ENCODE measurements around the gene SLC1A2. TPM values are rescaled to one million over a fixed set of nuclear protein-coding genes. Genes with fewer than 3 reads are reported as not detected.

The SLC1A2 gene
- total RNA-seq, 2 donors from 2014 or later, result 0.54 to 0.78 TPM

DNA sequence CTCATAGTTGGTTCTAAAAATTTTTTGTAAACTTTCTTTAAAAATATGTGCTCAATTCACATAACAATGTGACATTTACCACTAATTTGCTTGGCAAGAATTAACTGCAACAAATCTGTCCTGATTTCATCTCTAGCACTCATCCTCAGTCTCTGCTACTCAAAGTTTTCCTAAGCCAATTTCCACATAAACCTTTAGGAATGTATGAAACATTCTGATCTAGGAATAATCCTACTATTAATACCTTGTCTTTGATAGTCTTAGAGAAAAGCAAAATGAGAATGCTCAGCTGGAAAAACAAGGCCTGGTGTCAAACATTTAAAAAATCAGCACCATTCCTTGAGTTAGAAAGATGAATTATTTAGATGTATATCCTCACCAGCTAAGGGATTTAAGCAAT lies 166.1 kb downstream of the SLC1A2 start:
- ATAC-seq (ENCODE audit: insufficient number of reproducible peaks, low FRiP score, low read depth) (no peak), DNase-seq (ENCODE audit: low spot score) (no peak)
- Histone ChIP-seq H3K27me3 (replicated peaks; ENCODE audit: insufficient read depth) (no peaks in the 10 kb centered on the region), H3K4me1 (ENCODE audit: control insufficient read depth in 1 of 2, low read depth in 2 of 2) (peaks cover 14 to 44% of the 10 kb centered on the region in 2 donors), H3K4me3 (no peak overlapping the region), H3K9me3 (no peaks in the 10 kb centered on the region), H3K36me3 (no peaks in the 10 kb centered on the region), H3K27ac (peak overlapping the region; percentile 38 to 45)
- TF ChIP-seq, protein P1, sequence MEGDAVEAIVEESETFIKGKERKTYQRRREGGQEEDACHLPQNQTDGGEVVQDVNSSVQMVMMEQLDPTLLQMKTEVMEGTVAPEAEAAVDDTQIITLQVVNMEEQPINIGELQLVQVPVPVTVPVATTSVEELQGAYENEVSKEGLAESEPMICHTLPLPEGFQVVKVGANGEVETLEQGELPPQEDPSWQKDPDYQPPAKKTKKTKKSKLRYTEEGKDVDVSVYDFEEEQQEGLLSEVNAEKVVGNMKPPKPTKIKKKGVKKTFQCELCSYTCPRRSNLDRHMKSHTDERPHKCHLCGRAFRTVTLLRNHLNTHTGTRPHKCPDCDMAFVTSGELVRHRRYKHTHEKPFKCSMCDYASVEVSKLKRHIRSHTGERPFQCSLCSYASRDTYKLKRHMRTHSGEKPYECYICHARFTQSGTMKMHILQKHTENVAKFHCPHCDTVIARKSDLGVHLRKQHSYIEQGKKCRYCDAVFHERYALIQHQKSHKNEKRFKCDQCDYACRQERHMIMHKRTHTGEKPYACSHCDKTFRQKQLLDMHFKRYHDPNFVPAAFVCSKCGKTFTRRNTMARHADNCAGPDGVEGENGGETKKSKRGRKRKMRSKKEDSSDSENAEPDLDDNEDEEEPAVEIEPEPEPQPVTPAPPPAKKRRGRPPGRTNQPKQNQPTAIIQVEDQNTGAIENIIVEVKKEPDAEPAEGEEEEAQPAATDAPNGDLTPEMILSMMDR (IDR thresholded peaks at IDR 0.05), result no peak

DNA sequence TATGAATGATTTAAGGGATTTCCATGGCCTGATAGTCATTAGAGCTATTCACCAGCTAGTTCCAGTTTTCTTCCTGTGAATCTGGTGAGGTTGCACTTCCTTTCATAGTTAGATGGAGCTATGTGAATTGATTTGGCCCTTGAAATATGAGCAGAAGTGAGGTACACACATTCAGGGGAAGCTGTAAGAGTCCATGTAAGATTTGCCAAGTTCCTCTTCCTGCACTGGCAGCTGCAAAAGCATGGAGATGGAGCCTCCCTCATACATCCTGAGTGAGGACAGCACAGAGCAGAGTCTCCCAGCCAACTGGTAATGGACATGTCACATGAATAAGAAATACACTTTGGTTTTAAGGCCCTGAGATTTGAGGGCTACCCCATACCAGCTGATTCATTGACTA lies 168.7 kb downstream of the SLC1A2 start:
- no peak overlapping the region for H3K27ac ChIP-seq
- DNase-seq (ENCODE audit: low spot score) (no peak), ATAC-seq (ENCODE audit: insufficient number of reproducible peaks, low FRiP score, low read depth) (no peak)
- TF ChIP-seq, protein P1 (IDR thresholded peaks at IDR 0.05), result no peak
- H3K4me1 ChIP-seq (ENCODE audit: control insufficient read depth in 1 of 2, low read depth in 2 of 2), result peaks cover 20 to 41% of the 10 kb centered on the region in 2 donors
- no peaks in the 10 kb centered on the region for H3K36me3 ChIP-seq
- H3K9me3 ChIP-seq, result no peaks in the 10 kb centered on the region
- no peak overlapping the region for H3K4me3 ChIP-seq
- no peaks in the 10 kb centered on the region for H3K27me3 ChIP-seq (replicated peaks; ENCODE audit: insufficient read depth)

- H3K36me3 ChIP-seq, result no peaks in the 10 kb centered on the region
- H3K9me3 ChIP-seq, result no peaks in the 10 kb centered on the region
- H3K4me3 ChIP-seq, result no peak overlapping the region
- H3K27me3 ChIP-seq (replicated peaks; ENCODE audit: insufficient read depth), result no peaks in the 10 kb centered on the region
- no peak overlapping the region for H3K27ac ChIP-seq
- ATAC-seq (ENCODE audit: insufficient number of reproducible peaks, low FRiP score, low read depth) (no peak), DNase-seq (ENCODE audit: low spot score) (no peak)
- TF ChIP-seq, protein P1 (IDR thresholded peaks at IDR 0.05), result no peak
- peaks cover 20 to 39% of the 10 kb centered on the region in 2 donors for H3K4me1 ChIP-seq (ENCODE audit: control insufficient read depth in 1 of 2, low read depth in 2 of 2)
These were observed 169.2 kb downstream of the SLC1A2 start for GRCh38 chr11:35250192-35250591.

DNA sequence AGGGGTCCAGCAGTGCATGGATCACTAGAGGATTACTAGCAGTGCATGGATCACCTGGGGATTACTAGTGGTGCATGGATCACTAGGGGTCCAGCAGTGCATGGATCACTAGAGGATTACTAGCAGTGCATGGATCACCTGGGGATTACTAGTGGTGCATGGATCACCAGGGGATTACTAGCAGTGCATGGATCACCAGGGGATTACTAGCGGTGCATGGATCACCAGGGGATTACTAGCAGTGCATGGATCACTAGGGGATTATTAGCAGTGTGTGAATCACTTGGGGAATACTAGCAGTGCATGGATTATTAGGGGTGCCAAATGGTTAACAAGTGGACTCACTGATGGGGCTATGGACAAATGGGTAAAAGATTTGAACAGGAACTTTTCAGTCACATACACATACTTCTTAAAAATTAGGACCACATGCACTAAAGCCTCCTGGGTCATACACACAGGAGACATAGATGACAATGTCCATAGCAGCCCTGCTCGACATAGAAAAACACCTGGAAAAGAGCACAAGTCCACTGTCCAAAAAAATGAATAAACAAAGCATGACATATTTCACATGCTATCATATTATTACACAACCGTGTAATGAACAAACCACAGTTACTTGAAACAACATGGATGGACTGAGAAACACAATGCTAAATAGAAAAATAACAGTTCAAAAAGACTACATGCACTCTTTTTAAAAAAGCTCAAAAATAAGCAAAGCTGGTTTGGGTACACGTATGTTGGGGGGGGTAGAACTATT lies 170.6 kb downstream of the SLC1A2 start:
- Histone ChIP-seq H3K27ac (peak overlapping the region; percentile 90), H3K9me3 (no peaks in the 10 kb centered on the region), H3K4me1 (ENCODE audit: control insufficient read depth in 1 of 2, low read depth in 2 of 2) (peaks cover 16 to 31% of the 10 kb centered on the region in 2 donors), H3K4me3 (no peak overlapping the region), H3K36me3 (no peaks in the 10 kb centered on the region), H3K27me3 (replicated peaks; ENCODE audit: insufficient read depth) (no peaks in the 10 kb centered on the region)
- DNase-seq (ENCODE audit: low spot score) (no peak), ATAC-seq (ENCODE audit: insufficient number of reproducible peaks, low FRiP score, low read depth) (no peak)
- TF ChIP-seq, protein P1 (IDR thresholded peaks at IDR 0.05), result no peak

- no peaks in the 10 kb centered on the region for H3K36me3 ChIP-seq
- H3K4me1 ChIP-seq (ENCODE audit: control insufficient read depth in 1 of 2, low read depth in 2 of 2), result peaks cover 13 to 22% of the 10 kb centered on the region in 2 donors
- no peak overlapping the region for H3K4me3 ChIP-seq
- H3K27me3 ChIP-seq (replicated peaks; ENCODE audit: insufficient read depth), result no peaks in the 10 kb centered on the region
- H3K27ac ChIP-seq, result peak overlapping the region; percentile 90
- TF ChIP-seq, protein P1 (IDR thresholded peaks at IDR 0.05), result no peak
- no peak for DNase-seq (ENCODE audit: low spot score)
- H3K9me3 ChIP-seq, result no peaks in the 10 kb centered on the region
- no peak for ATAC-seq (ENCODE audit: insufficient number of reproducible peaks, low FRiP score, low read depth)
These were observed 171.5 kb downstream of the SLC1A2 start for GRCh38 chr11:35247863-35248262.
